K562 (cell line): ENCODE data around the gene CRYZL1. TPM values are rescaled to one million over a fixed set of nuclear protein-coding genes. Genes with fewer than 3 reads are reported as not detected.

Experiments used
- ATAC-seq: fragments of 200-7000 bp; cut with Tn5 transposase; 3 replicates; pipeline ENCODE4 v1.9.1; 2020; ENCODE audit warnings: moderate library complexity
- BruUV-seq: library from RNA; stranded (reverse); fragments of 400-500 nt; replicated peaks from 2 replicates; lab custom pipeline; 2021; lab: Mats Ljungman, UMichigan
- CTCF ChIA-PET: fragments of 300-600 bp; formaldehyde crosslinking; extraction: SDS; loops from one replicate; lab custom pipeline; 2021; ENCODE audit warnings: low intra/inter-chr PET ratio; lab: Yijun Ruan, JAX
- POLR2A ChIA-PET: fragments of 300-600, 350-650 bp; sonication (Branson Sonifier 250); formaldehyde crosslinking; extraction: SDS; loops from one replicate; lab custom pipeline; 2021; ENCODE audit warnings: antibody characterized with exemption, inconsistent platforms; lab: Yijun Ruan, JAX
- DNase-seq, 4 experiments: peaks; one replicate each; pipeline versions ENCODE4 v3.0.0 to v3.0.0-alpha.2; 2011 to 2018; ENCODE audit warnings: low spot score in 3 of 4, mixed read lengths in 3 of 4; ENCODE audit errors: extremely low read depth in 1 of 4
- FAIRE-seq: peaks from 2 replicates; lab custom pipeline; 2011; peaks lifted over from hg19 to GRCh38; lab: Jason Lieb, UNC
- H2AFZ ChIP-seq: 2 replicates; pipeline ENCODE4 v1.6.0; 2011; ENCODE audit warnings: low read depth, low read length, control low read depth, inconsistent platforms
- H3K27ac ChIP-seq: fragments of 200-600 bp; 3 replicates; pipeline ENCODE4 v1.8.0; 2011; ENCODE audit warnings: low read depth, mild to moderate bottlenecking, control low read depth, inconsistent platforms, low read length, moderate library complexity, mixed read lengths; ENCODE audit errors: extremely low read depth
- H3K27me3 ChIP-seq, 2 experiments: fragments of 300-600 bp in 1 of 2; 2 replicates in 1 of 2; 3 replicates in 1 of 2; pipeline versions ENCODE4 v1.6.0 to v1.8.0; 2011; ENCODE audit warnings: inconsistent platforms in 2 of 2, low read length in 2 of 2, mild to moderate bottlenecking in 1 of 2, mixed read lengths in 1 of 2, moderate library complexity in 1 of 2; ENCODE audit not compliant: control insufficient read depth in 2 of 2, insufficient read depth in 2 of 2
- H3K36me3 ChIP-seq: fragments of 300-600 bp; 3 replicates; pipeline ENCODE4 v1.8.0; 2011; ENCODE audit warnings: mild to moderate bottlenecking, low read length, inconsistent platforms; ENCODE audit not compliant: control insufficient read depth, insufficient read depth
- H3K4me1 ChIP-seq, 2 experiments: fragments of 200-600 bp in 1 of 2; replicated peaks in 1 of 2; 2 replicates in 1 of 2; 3 replicates in 1 of 2; pipeline versions ENCODE4 v1.5.1 to v1.8.0; 2011; ENCODE audit warnings: inconsistent platforms in 2 of 2, low read length in 2 of 2, mild to moderate bottlenecking in 1 of 2, mixed read lengths in 1 of 2, moderate library complexity in 1 of 2; ENCODE audit not compliant: control insufficient read depth in 2 of 2, insufficient read depth in 2 of 2
- H3K4me2 ChIP-seq: 2 replicates; pipeline ENCODE4 v1.6.1; 2011; ENCODE audit warnings: low read length, control low read depth, inconsistent platforms, mixed read lengths; ENCODE audit not compliant: insufficient read depth
- H3K4me3 ChIP-seq: fragments of 200-600 bp; sonication (generic), shearing (Covaris generic); 2 replicates; pipeline ENCODE4 v1.5.1; 2016; ENCODE audit warnings: control low read depth, inconsistent platforms
- H3K79me2 ChIP-seq: fragments of 200-600 bp; 3 replicates; pipeline ENCODE4 v1.8.0; 2011; ENCODE audit warnings: low read length, inconsistent platforms; ENCODE audit not compliant: control insufficient read depth, insufficient read depth
- H3K9ac ChIP-seq, 2 experiments: 2 replicates each; pipeline versions ENCODE4 v1.6.0 to v1.6.1; 2011; ENCODE audit warnings: low read depth in 2 of 2, low read length in 2 of 2, control low read depth in 1 of 2, inconsistent platforms in 1 of 2, mild to moderate bottlenecking in 1 of 2, mixed read lengths in 1 of 2; ENCODE audit not compliant: insufficient read depth in 1 of 2
- H3K9me1 ChIP-seq: one replicate; pipeline ENCODE4 v1.6.0; 2011; ENCODE audit warnings: inconsistent platforms, mild to moderate bottlenecking, low read length, moderate library complexity; ENCODE audit not compliant: control insufficient read depth, insufficient read depth
- H3K9me3 ChIP-seq: replicated peaks from 2 replicates; pipeline ENCODE4 v1.5.1; 2011; ENCODE audit warnings: low read depth, low read length, inconsistent platforms; ENCODE audit not compliant: control insufficient read depth, insufficient read depth
- H4K20me1 ChIP-seq: replicated peaks from 2 replicates; pipeline ENCODE4 v1.6.1; 2011; ENCODE audit warnings: low read length, inconsistent platforms, mixed read lengths; ENCODE audit not compliant: control insufficient read depth, insufficient read depth
- CBFB ChIP-seq: sonication (generic); formaldehyde crosslinking; IDR thresholded peaks from 2 replicates; pipeline ENCODE4 v1.4.0; 2020; ENCODE audit warnings: mild to moderate bottlenecking, missing genetic modification reagents
- CREM ChIP-seq: IDR thresholded peaks from 2 replicates; pipeline ENCODE4 v1.6.1; 2014; ENCODE audit warnings: antibody characterized with exemption, low read depth
- HNRNPLL ChIP-seq: fragments of 200-400 bp; formaldehyde crosslinking; IDR thresholded peaks from 2 replicates; pipeline ENCODE4 v1.6.1; 2017; ENCODE audit warnings: low read length, low read depth, mild to moderate bottlenecking; ENCODE audit not compliant: poor library complexity, severe bottlenecking
- POLR2G ChIP-seq: fragments of 200-400 bp; formaldehyde crosslinking; IDR thresholded peaks from 2 replicates; pipeline ENCODE4 v1.6.1; 2017; ENCODE audit warnings: low read depth, mild to moderate bottlenecking, antibody characterized with exemption, low read length, moderate library complexity
- RBBP5 ChIP-seq: fragments of 200-600 bp; sonication (generic); IDR thresholded peaks from 2 replicates; pipeline ENCODE4 v1.6.1; 2012; ENCODE audit warnings: borderline replicate concordance, mild to moderate bottlenecking, low read length, control low read depth, inconsistent platforms; ENCODE audit not compliant: insufficient read depth, poor library complexity, severe bottlenecking
- RBFOX2 ChIP-seq: fragments of 200-400 bp; formaldehyde crosslinking; IDR thresholded peaks from 2 replicates; pipeline ENCODE4 v1.6.1; 2017; ENCODE audit warnings: low read depth, mild to moderate bottlenecking, low read length, moderate library complexity
- SAFB ChIP-seq: fragments of 200-400 bp; formaldehyde crosslinking; IDR thresholded peaks from 2 replicates; pipeline ENCODE4 v1.6.1; 2017; ENCODE audit warnings: low read depth, low read length, borderline replicate concordance
- ZBTB26 ChIP-seq: fragments of 450-650 bp; formaldehyde crosslinking; IDR thresholded peaks from 2 replicates; pipeline ENCODE4 v1.4.0; 2022; ENCODE audit warnings: missing genetic modification characterization
- WGBS: fragments of 100-300 bp; shearing (Covaris generic); methylation state at CpG from one replicate; pipeline ENCODE4 v1.1.6; 2016; ENCODE audit warnings: low coverage, mixed read lengths; ENCODE audit not compliant: insufficient coverage; ENCODE audit errors: missing lambda C conversion rate; 5-methylcytosine and 5-hydroxymethylcytosine counted together
- in situ Hi-C: fragments of 300-500 bp; cut with MboI; formaldehyde crosslinking; loops from 4 replicates; pipeline ENCODE4 v1.15.0; 2018; ENCODE audit warnings: inconsistent platforms, mixed read lengths
- intact Hi-C: fragments of 100-400 bp; cut with micrococcal nuclease; formaldehyde crosslinking; loops from 2 replicates; pipeline ENCODE4 v1.14.2; 2022
- polyA plus RNA-seq, 8 experiments: library from polyadenylated mRNA; depleted of rRNA in 4 of 8; stranded (reverse) in 5 of 8; unstranded in 3 of 8; fragments of >200 nt; fragmentation: Nextera tagmentation in 2 of 8; fragmentation: Illumina TruSeq in 1 of 8; extraction: Ambion mirVana in 2 of 8; extraction: Trizol in 1 of 8; gene quantifications; 2 replicates each; pipeline versions ENCODE4 v1.2.1 to v1.2.3, GENCODE V29; 2011 to 2014; ENCODE audit warnings: inconsistent platforms in 1 of 8, missing spikeins in 1 of 8
- total RNA-seq, 7 experiments: library from RNA; depleted of rRNA in 6 of 7; stranded (reverse); fragments of >200 nt in 6 of 7; fragmentation: Illumina TruSeq in 2 of 7; extraction: Trizol in 2 of 7; gene quantifications; 2 replicates each; pipeline versions ENCODE4 v1.2.1 to v1.2.3, GENCODE V29; 2011 to 2021; ENCODE audit warnings: low replicate concordance in 1 of 7
- TF ChIP-seq, protein P1 (sequence below), 2 experiments: fragments of 150-350 bp in 1 of 2; IDR thresholded peaks; 2 replicates each; pipeline ENCODE4 v1.6.1; 2012 to 2016; ENCODE audit warnings: low read depth in 2 of 2, low read length in 2 of 2, mild to moderate bottlenecking in 1 of 2, moderate library complexity in 1 of 2
- TF ChIP-seq, protein P2 (sequence below): IDR thresholded peaks from 2 replicates; pipeline ENCODE4 v1.6.1; 2011; ENCODE audit warnings: borderline replicate concordance, low read depth, mild to moderate bottlenecking, moderate library complexity, low read length; ENCODE audit not compliant: insufficient read depth, poor library complexity, severe bottlenecking

The CRYZL1 gene
- total and polyA plus RNA-seq, 9 of the 15 experiments (the other 6 are each of a cell fraction or from before 2014, with no cell fraction given) = 19.9 to 98.2 (median 39.2) TPM

GRCh38 chr21:33557447-33557846, 84.1 kb downstream of the CRYZL1 start (continued):
- TF ChIP-seq CBFB (no peak), SAFB (no peak), RBBP5 (no peak), CREM (no peak)
- TF ChIP-seq, protein P1, sequence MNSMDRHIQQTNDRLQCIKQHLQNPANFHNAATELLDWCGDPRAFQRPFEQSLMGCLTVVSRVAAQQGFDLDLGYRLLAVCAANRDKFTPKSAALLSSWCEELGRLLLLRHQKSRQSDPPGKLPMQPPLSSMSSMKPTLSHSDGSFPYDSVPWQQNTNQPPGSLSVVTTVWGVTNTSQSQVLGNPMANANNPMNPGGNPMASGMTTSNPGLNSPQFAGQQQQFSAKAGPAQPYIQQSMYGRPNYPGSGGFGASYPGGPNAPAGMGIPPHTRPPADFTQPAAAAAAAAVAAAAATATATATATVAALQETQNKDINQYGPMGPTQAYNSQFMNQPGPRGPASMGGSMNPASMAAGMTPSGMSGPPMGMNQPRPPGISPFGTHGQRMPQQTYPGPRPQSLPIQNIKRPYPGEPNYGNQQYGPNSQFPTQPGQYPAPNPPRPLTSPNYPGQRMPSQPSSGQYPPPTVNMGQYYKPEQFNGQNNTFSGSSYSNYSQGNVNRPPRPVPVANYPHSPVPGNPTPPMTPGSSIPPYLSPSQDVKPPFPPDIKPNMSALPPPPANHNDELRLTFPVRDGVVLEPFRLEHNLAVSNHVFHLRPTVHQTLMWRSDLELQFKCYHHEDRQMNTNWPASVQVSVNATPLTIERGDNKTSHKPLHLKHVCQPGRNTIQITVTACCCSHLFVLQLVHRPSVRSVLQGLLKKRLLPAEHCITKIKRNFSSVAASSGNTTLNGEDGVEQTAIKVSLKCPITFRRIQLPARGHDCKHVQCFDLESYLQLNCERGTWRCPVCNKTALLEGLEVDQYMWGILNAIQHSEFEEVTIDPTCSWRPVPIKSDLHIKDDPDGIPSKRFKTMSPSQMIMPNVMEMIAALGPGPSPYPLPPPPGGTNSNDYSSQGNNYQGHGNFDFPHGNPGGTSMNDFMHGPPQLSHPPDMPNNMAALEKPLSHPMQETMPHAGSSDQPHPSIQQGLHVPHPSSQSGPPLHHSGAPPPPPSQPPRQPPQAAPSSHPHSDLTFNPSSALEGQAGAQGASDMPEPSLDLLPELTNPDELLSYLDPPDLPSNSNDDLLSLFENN (IDR thresholded peaks at IDR 0.05; ENCODE audit: low read depth in 2 of 2, low read length in 2 of 2) = no peak
- TF ChIP-seq, all 486 proteins: peak for 0

GRCh38 chr21:33554982-33555344, 86.6 kb downstream of the CRYZL1 start:
- 98% methylated on average over 12 of the region's 32 CpGs for WGBS
- TF ChIP-seq ZBTB26 (CRISPR knock-in tag) (no peak), HNRNPLL (no peak), POLR2G (peak; percentile 65), RBFOX2 (peak; percentile 42; the same call in 1 of the 2 replicates)
- TF ChIP-seq, protein P2, sequence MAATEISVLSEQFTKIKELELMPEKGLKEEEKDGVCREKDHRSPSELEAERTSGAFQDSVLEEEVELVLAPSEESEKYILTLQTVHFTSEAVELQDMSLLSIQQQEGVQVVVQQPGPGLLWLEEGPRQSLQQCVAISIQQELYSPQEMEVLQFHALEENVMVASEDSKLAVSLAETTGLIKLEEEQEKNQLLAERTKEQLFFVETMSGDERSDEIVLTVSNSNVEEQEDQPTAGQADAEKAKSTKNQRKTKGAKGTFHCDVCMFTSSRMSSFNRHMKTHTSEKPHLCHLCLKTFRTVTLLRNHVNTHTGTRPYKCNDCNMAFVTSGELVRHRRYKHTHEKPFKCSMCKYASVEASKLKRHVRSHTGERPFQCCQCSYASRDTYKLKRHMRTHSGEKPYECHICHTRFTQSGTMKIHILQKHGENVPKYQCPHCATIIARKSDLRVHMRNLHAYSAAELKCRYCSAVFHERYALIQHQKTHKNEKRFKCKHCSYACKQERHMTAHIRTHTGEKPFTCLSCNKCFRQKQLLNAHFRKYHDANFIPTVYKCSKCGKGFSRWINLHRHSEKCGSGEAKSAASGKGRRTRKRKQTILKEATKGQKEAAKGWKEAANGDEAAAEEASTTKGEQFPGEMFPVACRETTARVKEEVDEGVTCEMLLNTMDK = no peak

More at GRCh38 chr21:33554982-33555344, 86.6 kb downstream of the CRYZL1 start:
- Histone ChIP-seq H3K9ac (no peak overlapping the region), H4K20me1 (0 out of 2 replicates have a peak, but pooled peaks cover 4% of the 10 kb centered on the region), H3K9me3 (peaks cover 31% of the 10 kb centered on the region), H3K36me3 (peaks cover 97% of the 10 kb centered on the region), H3K9me1 (no peaks in the 10 kb centered on the region), H3K4me2 (no peak overlapping the region), H3K27ac (no peak overlapping the region), H2AFZ (no peak overlapping the region), H3K4me1 (peaks cover 0 to 9% of the 10 kb centered on the region in 2 experiments; a peak in 1 of 5 replicates), H3K27me3 (no peaks in the 10 kb centered on the region), H3K79me2 (peaks cover 96% of the 10 kb centered on the region), H3K4me3 (no peak overlapping the region)
- no peak for FAIRE-seq
- ChIA-PET POLR2A (interaction anchor here (8.0 to 10.6 kb wide), 2 partner anchors 11 to 14 kb away, joined by 99 to 130 read pairs; partner anchors contain the start of genes GART and SON), CTCF (no interaction called here)
- DNase-seq = no peak
- intact Hi-C loops (no loop called here), in situ Hi-C loops (no loop called here)
- BruUV-seq = no TSS peak
- ATAC-seq = no peak
